GM23338 (cell line): Measurements from ENCODE around the gene MAP4. TPM values are rescaled to one million over a fixed set of nuclear protein-coding genes. Genes with fewer than 3 reads are reported as not detected.

Experiments used
- ATAC-seq: fragments of 200-7000 bp; cut with Tn5 transposase; 3 replicates; pipeline ENCODE4 v1.9.1; 2020
- DNase-seq: peaks from one replicate; pipeline ENCODE4 v3.0.0-alpha.2; 2015; ENCODE audit warnings: low spot score
- H2AFZ ChIP-seq: fragments of 200-600 bp; sonication (generic); 2 replicates; pipeline ENCODE4 v1.8.0; 2016; ENCODE audit warnings: antibody characterized with exemption, mild to moderate bottlenecking, moderate library complexity
- H3F3A ChIP-seq: fragments of 200-600 bp; sonication (generic); replicated peaks from 2 replicates; pipeline ENCODE4 v1.8.0; 2017; ENCODE audit warnings: antibody characterized with exemption, mixed run types, low read depth
- H3K27ac ChIP-seq: fragments of 200-600 bp; sonication (generic); 2 replicates; pipeline ENCODE4 v1.6.1; 2016; ENCODE audit warnings: low read depth
- H3K27me3 ChIP-seq: fragments of 200-600 bp; sonication (generic); 2 replicates; pipeline ENCODE4 v1.8.0; 2016; ENCODE audit warnings: mild to moderate bottlenecking, mixed run types, moderate library complexity; ENCODE audit not compliant: insufficient read depth
- H3K36me3 ChIP-seq: fragments of 200-600 bp; sonication (generic); 2 replicates; pipeline ENCODE4 v1.8.0; 2016; ENCODE audit warnings: mild to moderate bottlenecking; ENCODE audit not compliant: insufficient read depth
- H3K4me1 ChIP-seq: fragments of 200-600 bp; sonication (generic); 2 replicates; pipeline ENCODE4 v1.8.0; 2016; ENCODE audit warnings: mild to moderate bottlenecking, moderate library complexity; ENCODE audit not compliant: insufficient read depth
- H3K4me2 ChIP-seq: fragments of 200-600 bp; sonication (generic); 2 replicates; pipeline ENCODE4 v1.7.1; 2017; ENCODE audit warnings: mixed run types
- H3K4me3 ChIP-seq: fragments of 200-600 bp; sonication (generic); 2 replicates; pipeline ENCODE4 v1.6.1; 2016; ENCODE audit warnings: mixed run types
- H3K79me2 ChIP-seq: fragments of 200-600 bp; sonication (generic); replicated peaks from 2 replicates; pipeline ENCODE4 v1.8.0; 2017; ENCODE audit warnings: mild to moderate bottlenecking; ENCODE audit not compliant: insufficient read depth
- H3K9me2 ChIP-seq: fragments of 200-600 bp; sonication (generic); 2 replicates; pipeline ENCODE4 v1.8.0; 2017; ENCODE audit not compliant: insufficient read depth
- H4K20me1 ChIP-seq: fragments of 200-600 bp; sonication (generic); replicated peaks from 2 replicates; pipeline ENCODE4 v1.8.0; 2017; ENCODE audit warnings: mild to moderate bottlenecking; ENCODE audit not compliant: insufficient read depth
- H3K27ac Mint-ChIP-seq: 2 replicates; pipeline ENCODE4 v1.8.0; 2020; ENCODE audit warnings: inconsistent platforms, mild to moderate bottlenecking, moderate library complexity, mixed read lengths
- H3K27me3 Mint-ChIP-seq: 3 replicates; pipeline ENCODE4 v1.8.0; 2022; ENCODE audit warnings: low read depth, mild to moderate bottlenecking, moderate library complexity, mixed read lengths, inconsistent platforms; ENCODE audit not compliant: insufficient read depth, poor library complexity
- H3K36me3 Mint-ChIP-seq: 3 replicates; pipeline ENCODE4 v1.8.0; 2021; ENCODE audit warnings: low read depth, mild to moderate bottlenecking, inconsistent platforms, moderate library complexity, mixed read lengths
- H3K4me1 Mint-ChIP-seq: 3 replicates; pipeline ENCODE4 v1.8.0; 2020; ENCODE audit warnings: mild to moderate bottlenecking, inconsistent platforms, mixed read lengths
- H3K4me3 Mint-ChIP-seq: 3 replicates; pipeline ENCODE4 v1.8.0; 2021; ENCODE audit warnings: moderate library complexity, mild to moderate bottlenecking, inconsistent platforms, mixed read lengths
- H3K9me3 Mint-ChIP-seq: 3 replicates; pipeline ENCODE4 v1.8.0; 2020; ENCODE audit warnings: moderate library complexity, mild to moderate bottlenecking, inconsistent platforms, mixed read lengths
- EZH2 ChIP-seq: fragments of 200-600 bp; sonication (generic); IDR thresholded peaks from one replicate; pipeline ENCODE4 v1.8.0; 2017; ENCODE audit warnings: antibody characterized with exemption, mild to moderate bottlenecking, low read depth; ENCODE audit not compliant: unreplicated experiment
- JUNB ChIP-seq: IDR thresholded peaks from one replicate; pipeline ENCODE4 v1.6.1; 2016; ENCODE audit warnings: antibody characterized with exemption; ENCODE audit not compliant: unreplicated experiment
- POLR2AphosphoS5 ChIP-seq: IDR thresholded peaks from 2 replicates; pipeline ENCODE4 v1.6.1; 2016; ENCODE audit warnings: antibody characterized with exemption, low read depth
- STAT1 ChIP-seq: IDR thresholded peaks from one replicate; pipeline ENCODE4 v1.6.1; 2016; ENCODE audit warnings: antibody characterized with exemption; ENCODE audit not compliant: unreplicated experiment
- ZNF114 ChIP-seq: fragments of 250-450 bp; sonication (Bioruptor Pico); IDR thresholded peaks from 2 replicates; pipeline ENCODE4 v1.5.0; 2020; ENCODE audit warnings: mild to moderate bottlenecking, moderate library complexity
- ZNF331 ChIP-seq: fragments of 250-450 bp; sonication (Bioruptor Pico); IDR thresholded peaks from 2 replicates; pipeline ENCODE4 v1.5.0; 2020; ENCODE audit warnings: low read depth, mild to moderate bottlenecking, moderate library complexity
- polyA plus RNA-seq: library from polyadenylated mRNA; unstranded; fragments of >200 nt; fragmentation: Nextera tagmentation; extraction: Ambion mirVana; gene quantifications from 2 replicates; pipeline ENCODE4 v1.2.1, GENCODE V29; 2016
- total RNA-seq: library from RNA; depleted of rRNA; stranded (reverse); fragments of >200 nt; shearing (Covaris generic); gene quantifications from 2 replicates; pipeline ENCODE4 v1.2.3, GENCODE V29; 2014
- TF ChIP-seq, protein P1 (sequence below), 2 experiments: fragments of 200-600 bp in 1 of 2; sonication (generic) in 1 of 2; conservative IDR thresholded peaks; 2 replicates each; pipeline versions ENCODE4 v1.5.1 to v1.6.1; 2016 to 2017; ENCODE audit warnings: antibody characterized with exemption in 2 of 2, low read depth in 2 of 2, mild to moderate bottlenecking in 2 of 2, moderate library complexity in 1 of 2
- TF ChIP-seq, protein P2 (sequence below): IDR thresholded peaks from 2 replicates; pipeline ENCODE4 v1.6.1; 2016; ENCODE audit warnings: antibody characterized with exemption
- TF ChIP-seq, protein P3 (sequence below): IDR thresholded peaks from one replicate; pipeline ENCODE4 v1.6.1; 2018; ENCODE audit warnings: antibody characterized with exemption; ENCODE audit not compliant: unreplicated experiment
- TF ChIP-seq, protein P4 (sequence below): fragments of 250-450 bp; sonication (Bioruptor Pico); IDR thresholded peaks from 2 replicates; pipeline ENCODE4 v1.5.0; 2020; ENCODE audit warnings: mild to moderate bottlenecking, moderate library complexity

Gene MAP4
- total and polyA plus RNA-seq, 2 experiments from 2014 or later = 103 to 113 TPM

DNA sequence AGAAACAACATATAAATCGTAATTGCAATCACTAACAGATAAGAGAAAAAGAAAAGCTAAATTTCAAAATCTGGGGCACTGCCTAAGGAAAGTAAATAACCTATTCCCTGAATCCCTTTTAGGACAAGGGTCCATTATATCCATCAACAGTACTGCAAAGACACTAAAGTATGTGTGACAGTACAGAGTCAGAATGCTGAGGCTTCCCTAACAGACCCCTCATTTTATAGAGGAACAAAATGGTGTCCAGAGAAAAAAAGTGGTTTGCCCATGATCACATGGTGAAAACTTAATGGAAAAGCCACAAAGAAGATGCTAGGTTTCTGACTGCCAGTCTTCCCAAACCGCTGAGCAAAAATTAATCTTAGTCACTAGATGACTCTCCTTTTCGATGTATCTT lies 119.5 kb downstream of the MAP4 start:
- Histone ChIP-seq H3K36me3 (0 out of 2 replicates have a peak, but pooled peaks cover 2% of the 10 kb centered on the region), H3K79me2 (no peaks in the 10 kb centered on the region), H3K9me2 (no peaks in the 10 kb centered on the region), H3F3A (peaks cover 6% of the 10 kb centered on the region; the same call in 1 of the 2 replicates), H3K27ac (no peak overlapping the region), H3K4me3 (no peak overlapping the region), H2AFZ (no peak overlapping the region), H4K20me1 (no peaks in the 10 kb centered on the region; the same call in 1 of the 2 replicates), H3K4me2 (no peak overlapping the region), H3K27me3 (no peaks in the 10 kb centered on the region), H3K4me1 (peaks cover 24% of the 10 kb centered on the region)
- H3K4me1 Mint-ChIP-seq = peaks cover 21% of the 10 kb centered on the region
- DNase-seq (no peak), ATAC-seq (no peak)
- peaks cover 15% of the 10 kb centered on the region for H3K36me3 Mint-ChIP-seq
- no peaks in the 10 kb centered on the region for H3K9me3 Mint-ChIP-seq
- H3K4me3 Mint-ChIP-seq = no peak overlapping the region
- H3K27ac Mint-ChIP-seq = peak overlapping the region; percentile 24; the same call in 1 of the 2 replicates
- peaks cover 2% of the 10 kb centered on the region for H3K27me3 Mint-ChIP-seq
- TF ChIP-seq, protein P1, sequence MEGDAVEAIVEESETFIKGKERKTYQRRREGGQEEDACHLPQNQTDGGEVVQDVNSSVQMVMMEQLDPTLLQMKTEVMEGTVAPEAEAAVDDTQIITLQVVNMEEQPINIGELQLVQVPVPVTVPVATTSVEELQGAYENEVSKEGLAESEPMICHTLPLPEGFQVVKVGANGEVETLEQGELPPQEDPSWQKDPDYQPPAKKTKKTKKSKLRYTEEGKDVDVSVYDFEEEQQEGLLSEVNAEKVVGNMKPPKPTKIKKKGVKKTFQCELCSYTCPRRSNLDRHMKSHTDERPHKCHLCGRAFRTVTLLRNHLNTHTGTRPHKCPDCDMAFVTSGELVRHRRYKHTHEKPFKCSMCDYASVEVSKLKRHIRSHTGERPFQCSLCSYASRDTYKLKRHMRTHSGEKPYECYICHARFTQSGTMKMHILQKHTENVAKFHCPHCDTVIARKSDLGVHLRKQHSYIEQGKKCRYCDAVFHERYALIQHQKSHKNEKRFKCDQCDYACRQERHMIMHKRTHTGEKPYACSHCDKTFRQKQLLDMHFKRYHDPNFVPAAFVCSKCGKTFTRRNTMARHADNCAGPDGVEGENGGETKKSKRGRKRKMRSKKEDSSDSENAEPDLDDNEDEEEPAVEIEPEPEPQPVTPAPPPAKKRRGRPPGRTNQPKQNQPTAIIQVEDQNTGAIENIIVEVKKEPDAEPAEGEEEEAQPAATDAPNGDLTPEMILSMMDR (conservative IDR thresholded peaks at IDR 0.05; ENCODE audit: low read depth in 2 of 2) = no peak
- no peak for TF ChIP-seq POLR2AphosphoS5
- no peak for TF ChIP-seq STAT1
- TF ChIP-seq, protein P2, sequence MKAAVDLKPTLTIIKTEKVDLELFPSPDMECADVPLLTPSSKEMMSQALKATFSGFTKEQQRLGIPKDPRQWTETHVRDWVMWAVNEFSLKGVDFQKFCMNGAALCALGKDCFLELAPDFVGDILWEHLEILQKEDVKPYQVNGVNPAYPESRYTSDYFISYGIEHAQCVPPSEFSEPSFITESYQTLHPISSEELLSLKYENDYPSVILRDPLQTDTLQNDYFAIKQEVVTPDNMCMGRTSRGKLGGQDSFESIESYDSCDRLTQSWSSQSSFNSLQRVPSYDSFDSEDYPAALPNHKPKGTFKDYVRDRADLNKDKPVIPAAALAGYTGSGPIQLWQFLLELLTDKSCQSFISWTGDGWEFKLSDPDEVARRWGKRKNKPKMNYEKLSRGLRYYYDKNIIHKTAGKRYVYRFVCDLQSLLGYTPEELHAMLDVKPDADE = no peak
- TF ChIP-seq ZNF114 (CRISPR knock-in tag) = no peak
- TF ChIP-seq, protein P3, sequence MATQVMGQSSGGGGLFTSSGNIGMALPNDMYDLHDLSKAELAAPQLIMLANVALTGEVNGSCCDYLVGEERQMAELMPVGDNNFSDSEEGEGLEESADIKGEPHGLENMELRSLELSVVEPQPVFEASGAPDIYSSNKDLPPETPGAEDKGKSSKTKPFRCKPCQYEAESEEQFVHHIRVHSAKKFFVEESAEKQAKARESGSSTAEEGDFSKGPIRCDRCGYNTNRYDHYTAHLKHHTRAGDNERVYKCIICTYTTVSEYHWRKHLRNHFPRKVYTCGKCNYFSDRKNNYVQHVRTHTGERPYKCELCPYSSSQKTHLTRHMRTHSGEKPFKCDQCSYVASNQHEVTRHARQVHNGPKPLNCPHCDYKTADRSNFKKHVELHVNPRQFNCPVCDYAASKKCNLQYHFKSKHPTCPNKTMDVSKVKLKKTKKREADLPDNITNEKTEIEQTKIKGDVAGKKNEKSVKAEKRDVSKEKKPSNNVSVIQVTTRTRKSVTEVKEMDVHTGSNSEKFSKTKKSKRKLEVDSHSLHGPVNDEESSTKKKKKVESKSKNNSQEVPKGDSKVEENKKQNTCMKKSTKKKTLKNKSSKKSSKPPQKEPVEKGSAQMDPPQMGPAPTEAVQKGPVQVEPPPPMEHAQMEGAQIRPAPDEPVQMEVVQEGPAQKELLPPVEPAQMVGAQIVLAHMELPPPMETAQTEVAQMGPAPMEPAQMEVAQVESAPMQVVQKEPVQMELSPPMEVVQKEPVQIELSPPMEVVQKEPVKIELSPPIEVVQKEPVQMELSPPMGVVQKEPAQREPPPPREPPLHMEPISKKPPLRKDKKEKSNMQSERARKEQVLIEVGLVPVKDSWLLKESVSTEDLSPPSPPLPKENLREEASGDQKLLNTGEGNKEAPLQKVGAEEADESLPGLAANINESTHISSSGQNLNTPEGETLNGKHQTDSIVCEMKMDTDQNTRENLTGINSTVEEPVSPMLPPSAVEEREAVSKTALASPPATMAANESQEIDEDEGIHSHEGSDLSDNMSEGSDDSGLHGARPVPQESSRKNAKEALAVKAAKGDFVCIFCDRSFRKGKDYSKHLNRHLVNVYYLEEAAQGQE = no peak
- no peak for TF ChIP-seq ZNF331 (CRISPR knock-in tag)
- no peak for TF ChIP-seq EZH2

DNA sequence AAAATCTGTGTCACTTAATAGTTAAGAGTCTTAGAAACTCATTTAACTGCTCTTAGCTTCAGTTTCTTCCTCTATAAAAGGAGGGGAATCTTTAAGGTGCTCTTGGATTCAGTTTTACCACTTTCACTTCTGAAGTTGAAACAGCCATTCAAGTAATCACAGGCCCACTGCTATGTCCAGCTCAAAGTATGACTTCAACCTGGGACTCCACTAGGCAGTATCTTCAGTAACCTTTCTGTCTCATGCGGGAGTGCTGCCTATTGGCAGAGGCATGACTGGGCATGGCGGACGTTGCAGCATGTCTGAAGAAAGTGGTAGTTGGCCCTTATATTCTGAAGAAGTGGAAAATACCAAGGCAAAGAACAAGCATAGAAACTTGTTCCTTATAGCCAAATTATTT lies 121.0 kb downstream of the MAP4 start:
- peaks cover 5% of the 10 kb centered on the region; the same call in 1 of the 2 replicates for H3F3A ChIP-seq
- H3K27me3 ChIP-seq = no peaks in the 10 kb centered on the region
- H3K27ac ChIP-seq = no peak overlapping the region
- H3K4me3 Mint-ChIP-seq = no peak overlapping the region
- H3K36me3 ChIP-seq = no peaks in the 10 kb centered on the region
- no peak overlapping the region for H3K27ac Mint-ChIP-seq
- peaks cover 8% of the 10 kb centered on the region for H3K36me3 Mint-ChIP-seq
- peaks cover 6% of the 10 kb centered on the region for H3K27me3 Mint-ChIP-seq
- H3K9me3 Mint-ChIP-seq = no peaks in the 10 kb centered on the region
- H2AFZ ChIP-seq = no peak overlapping the region
- H4K20me1 ChIP-seq = no peaks in the 10 kb centered on the region; the same call in 1 of the 2 replicates
- peaks cover 34% of the 10 kb centered on the region for H3K4me1 ChIP-seq
- H3K9me2 ChIP-seq = no peaks in the 10 kb centered on the region
- ATAC-seq (no peak), DNase-seq (no peak)
- no peak overlapping the region for H3K4me3 ChIP-seq
- H3K79me2 ChIP-seq = no peaks in the 10 kb centered on the region
- no peak overlapping the region for H3K4me2 ChIP-seq
- H3K4me1 Mint-ChIP-seq = peaks cover 36% of the 10 kb centered on the region
- no peak for TF ChIP-seq JUNB
- TF ChIP-seq, protein P4, sequence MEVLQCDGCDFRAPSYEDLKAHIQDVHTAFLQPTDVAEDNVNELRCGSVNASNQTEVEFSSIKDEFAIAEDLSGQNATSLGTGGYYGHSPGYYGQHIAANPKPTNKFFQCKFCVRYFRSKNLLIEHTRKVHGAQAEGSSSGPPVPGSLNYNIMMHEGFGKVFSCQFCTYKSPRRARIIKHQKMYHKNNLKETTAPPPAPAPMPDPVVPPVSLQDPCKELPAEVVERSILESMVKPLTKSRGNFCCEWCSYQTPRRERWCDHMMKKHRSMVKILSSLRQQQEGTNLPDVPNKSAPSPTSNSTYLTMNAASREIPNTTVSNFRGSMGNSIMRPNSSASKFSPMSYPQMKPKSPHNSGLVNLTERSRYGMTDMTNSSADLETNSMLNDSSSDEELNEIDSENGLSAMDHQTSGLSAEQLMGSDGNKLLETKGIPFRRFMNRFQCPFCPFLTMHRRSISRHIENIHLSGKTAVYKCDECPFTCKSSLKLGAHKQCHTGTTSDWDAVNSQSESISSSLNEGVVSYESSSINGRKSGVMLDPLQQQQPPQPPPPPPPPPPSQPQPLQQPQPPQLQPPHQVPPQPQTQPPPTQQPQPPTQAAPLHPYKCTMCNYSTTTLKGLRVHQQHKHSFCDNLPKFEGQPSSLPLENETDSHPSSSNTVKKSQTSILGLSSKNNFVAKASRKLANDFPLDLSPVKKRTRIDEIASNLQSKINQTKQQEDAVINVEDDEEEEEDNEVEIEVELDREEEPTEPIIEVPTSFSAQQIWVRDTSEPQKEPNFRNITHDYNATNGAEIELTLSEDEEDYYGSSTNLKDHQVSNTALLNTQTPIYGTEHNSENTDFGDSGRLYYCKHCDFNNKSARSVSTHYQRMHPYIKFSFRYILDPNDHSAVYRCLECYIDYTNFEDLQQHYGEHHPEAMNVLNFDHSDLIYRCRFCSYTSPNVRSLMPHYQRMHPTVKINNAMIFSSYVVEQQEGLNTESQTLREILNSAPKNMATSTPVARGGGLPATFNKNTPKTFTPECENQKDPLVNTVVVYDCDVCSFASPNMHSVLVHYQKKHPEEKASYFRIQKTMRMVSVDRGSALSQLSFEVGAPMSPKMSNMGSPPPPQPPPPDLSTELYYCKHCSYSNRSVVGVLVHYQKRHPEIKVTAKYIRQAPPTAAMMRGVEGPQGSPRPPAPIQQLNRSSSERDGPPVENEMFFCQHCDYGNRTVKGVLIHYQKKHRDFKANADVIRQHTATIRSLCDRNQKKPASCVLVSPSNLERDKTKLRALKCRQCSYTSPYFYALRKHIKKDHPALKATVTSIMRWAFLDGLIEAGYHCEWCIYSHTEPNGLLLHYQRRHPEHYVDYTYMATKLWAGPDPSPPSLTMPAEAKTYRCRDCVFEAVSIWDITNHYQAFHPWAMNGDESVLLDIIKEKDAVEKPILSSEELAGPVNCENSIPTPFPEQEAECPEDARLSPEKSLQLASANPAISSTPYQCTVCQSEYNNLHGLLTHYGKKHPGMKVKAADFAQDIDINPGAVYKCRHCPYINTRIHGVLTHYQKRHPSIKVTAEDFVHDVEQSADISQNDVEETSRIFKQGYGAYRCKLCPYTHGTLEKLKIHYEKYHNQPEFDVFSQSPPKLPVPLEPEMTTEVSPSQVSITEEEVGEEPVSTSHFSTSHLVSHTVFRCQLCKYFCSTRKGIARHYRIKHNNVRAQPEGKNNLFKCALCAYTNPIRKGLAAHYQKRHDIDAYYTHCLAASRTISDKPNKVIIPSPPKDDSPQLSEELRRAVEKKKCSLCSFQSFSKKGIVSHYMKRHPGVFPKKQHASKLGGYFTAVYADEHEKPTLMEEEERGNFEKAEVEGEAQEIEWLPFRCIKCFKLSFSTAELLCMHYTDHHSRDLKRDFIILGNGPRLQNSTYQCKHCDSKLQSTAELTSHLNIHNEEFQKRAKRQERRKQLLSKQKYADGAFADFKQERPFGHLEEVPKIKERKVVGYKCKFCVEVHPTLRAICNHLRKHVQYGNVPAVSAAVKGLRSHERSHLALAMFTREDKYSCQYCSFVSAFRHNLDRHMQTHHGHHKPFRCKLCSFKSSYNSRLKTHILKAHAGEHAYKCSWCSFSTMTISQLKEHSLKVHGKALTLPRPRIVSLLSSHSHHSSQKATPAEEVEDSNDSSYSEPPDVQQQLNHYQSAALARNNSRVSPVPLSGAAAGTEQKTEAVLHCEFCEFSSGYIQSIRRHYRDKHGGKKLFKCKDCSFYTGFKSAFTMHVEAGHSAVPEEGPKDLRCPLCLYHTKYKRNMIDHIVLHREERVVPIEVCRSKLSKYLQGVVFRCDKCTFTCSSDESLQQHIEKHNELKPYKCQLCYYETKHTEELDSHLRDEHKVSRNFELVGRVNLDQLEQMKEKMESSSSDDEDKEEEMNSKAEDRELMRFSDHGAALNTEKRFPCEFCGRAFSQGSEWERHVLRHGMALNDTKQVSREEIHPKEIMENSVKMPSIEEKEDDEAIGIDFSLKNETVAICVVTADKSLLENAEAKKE (CRISPR knock-in tag) = no peak
